HepG2 (cell line): ENCODE results near the gene SAE1. TPM values are rescaled to one million over a fixed set of nuclear protein-coding genes. Genes with fewer than 3 reads are reported as not detected.

ENCODE experiments used
- ATF7-NPFF ChIP-seq: sonication (generic); formaldehyde crosslinking; IDR thresholded peaks from 2 replicates; pipeline ENCODE4 v1.8.1; 2023; ENCODE audit warnings: mild to moderate bottlenecking, low read depth, missing genetic modification reagents, moderate library complexity
- ATM ChIP-seq: fragments of 450-650 bp; IDR thresholded peaks from 2 replicates; pipeline ENCODE4 v1.7.1; 2017; ENCODE audit warnings: mild to moderate bottlenecking, borderline replicate concordance
- CSRNP1 ChIP-seq: sonication (generic); formaldehyde crosslinking; IDR thresholded peaks from 2 replicates; pipeline ENCODE4 v1.8.1; 2023; ENCODE audit warnings: mild to moderate bottlenecking, missing genetic modification reagents
- GABPB1 ChIP-seq: IDR thresholded peaks from 2 replicates; pipeline ENCODE4 v1.6.1; 2016; ENCODE audit warnings: mild to moderate bottlenecking, missing genetic modification reagents, moderate library complexity, missing compliant biosample characterization
- HMG20A ChIP-seq: IDR thresholded peaks from 2 replicates; pipeline ENCODE4 v1.6.1; 2016; ENCODE audit warnings: borderline replicate concordance
- HOXA5 ChIP-seq: sonication (generic); formaldehyde crosslinking; IDR thresholded peaks from 2 replicates; pipeline ENCODE4 v1.4.0; 2020; ENCODE audit warnings: missing genetic modification reagents
- IKZF1 ChIP-seq: fragments of 450-650 bp; IDR thresholded peaks from 2 replicates; pipeline ENCODE4 v1.7.1; 2016
- MATR3 ChIP-seq: sonication (generic); formaldehyde crosslinking; IDR thresholded peaks from 2 replicates; pipeline ENCODE4 v1.4.0; 2020; ENCODE audit warnings: missing genetic modification reagents
- MIER3 ChIP-seq: IDR thresholded peaks from 2 replicates; pipeline ENCODE4 v1.6.1; 2016; ENCODE audit warnings: missing compliant biosample characterization, borderline replicate concordance
- NR2F2 ChIP-seq: IDR thresholded peaks from 2 replicates; pipeline ENCODE4 v1.6.1; 2012; ENCODE audit warnings: low read depth, inconsistent platforms, borderline replicate concordance
- PATZ1 ChIP-seq: sonication (generic); formaldehyde crosslinking; IDR thresholded peaks from 2 replicates; pipeline ENCODE4 v1.4.0; 2020; ENCODE audit warnings: missing genetic modification reagents
- PHB2 ChIP-seq: fragments of 450-650 bp; IDR thresholded peaks from 2 replicates; pipeline ENCODE4 v1.6.1; 2018; ENCODE audit not compliant: partially characterized antibody
- SPEN ChIP-seq: sonication (generic); formaldehyde crosslinking; IDR thresholded peaks from 2 replicates; pipeline ENCODE4 v1.5.1; 2020; ENCODE audit warnings: low read depth, mild to moderate bottlenecking, missing genetic modification reagents
- TCF12 ChIP-seq, 2 experiments: fragments of 450-650 bp in 1 of 2; sonication (generic) in 1 of 2; formaldehyde crosslinking in 1 of 2; IDR thresholded peaks; 2 replicates each; pipeline versions ENCODE4 v1.6.1 to v1.8.0; 2017 to 2022; ENCODE audit warnings: antibody characterized with exemption in 1 of 2, mild to moderate bottlenecking in 1 of 2, missing genetic modification reagents in 1 of 2, moderate library complexity in 1 of 2
- ZNF331 ChIP-seq: sonication (generic); formaldehyde crosslinking; IDR thresholded peaks from 2 replicates; pipeline ENCODE4 v1.4.0; 2020; ENCODE audit warnings: missing genetic modification reagents
- ZNF572 ChIP-seq: sonication (generic); formaldehyde crosslinking; IDR thresholded peaks from 2 replicates; pipeline ENCODE4 v1.5.1; 2020; ENCODE audit warnings: mild to moderate bottlenecking, missing genetic modification reagents
- ZNF574 ChIP-seq: sonication (generic); formaldehyde crosslinking; IDR thresholded peaks from 2 replicates; pipeline ENCODE4 v1.4.0; 2020; ENCODE audit warnings: missing genetic modification reagents
- ZNF704 ChIP-seq: sonication (generic); formaldehyde crosslinking; IDR thresholded peaks from 2 replicates; pipeline ENCODE4 v1.8.1; 2023; ENCODE audit warnings: mild to moderate bottlenecking, inconsistent platforms, moderate library complexity, missing genetic modification reagents, borderline replicate concordance
- ZNF724P ChIP-seq: sonication (generic); formaldehyde crosslinking; IDR thresholded peaks from 2 replicates; pipeline ENCODE4 v1.8.0; 2022; ENCODE audit warnings: missing genetic modification reagents, borderline replicate concordance
- polyA plus RNA-seq, 8 experiments: library from polyadenylated mRNA; depleted of rRNA in 3 of 8; stranded (reverse) in 7 of 8; unstranded in 1 of 8; fragments of >200 nt; fragmentation: Illumina TruSeq in 4 of 8; extraction: Trizol in 4 of 8; gene quantifications; 2 replicates each; pipeline versions ENCODE4 v1.2.1 to v1.2.3, GENCODE V29; 2011 to 2016; ENCODE audit warnings: low read depth in 4 of 8, missing spikeins in 1 of 8, mixed read lengths in 1 of 8; ENCODE audit not compliant: insufficient read depth in 1 of 8
- total RNA-seq, 5 experiments: library from RNA; depleted of rRNA; stranded (reverse); fragments of >200 nt; fragmentation: Illumina TruSeq; extraction: Trizol; gene quantifications; 2 replicates each; pipeline ENCODE4 v1.2.3, GENCODE V29; 2016; ENCODE audit warnings: low read depth in 1 of 5
- TF ChIP-seq, protein P1 (sequence below): sonication (generic); formaldehyde crosslinking; IDR thresholded peaks from 2 replicates; pipeline ENCODE4 v1.4.0; 2020; ENCODE audit warnings: missing genetic modification reagents

Gene SAE1
- total and polyA plus RNA-seq, 2 of the 13 experiments (the other 11 are each of a cell fraction or from before 2014, with no cell fraction given) = 87.6 to 197 TPM

GRCh38 chr19:47231215-47232054 is 100.8 kb downstream of the SAE1 start (continued):
- TF ChIP-seq ATM (no peak), NR2F2 (no peak; the same call in 1 of the 2 replicates), ATF7-NPFF (CRISPR knock-in tag) (peak; percentile 87), ZNF704 (CRISPR knock-in tag) (no peak), ZNF574 (CRISPR knock-in tag) (peak; percentile 48; the same call in 1 of the 2 replicates), ZNF572 (CRISPR knock-in tag) (peak; percentile 91; the same call in 1 of the 2 replicates), ZNF724P (no peak), GABPB1 (CRISPR knock-in tag) (peak; percentile 64), PHB2 (no peak), SPEN (CRISPR knock-in tag) (peak; percentile 52), ZNF331 (no peak; the same call in 1 of the 2 replicates), MATR3 (CRISPR knock-in tag) (no peak), CSRNP1 (no peak; the same call in 1 of the 2 replicates), HOXA5 (CRISPR knock-in tag) (no peak), IKZF1 (no peak), HMG20A (CRISPR knock-in tag) (no peak), MIER3 (CRISPR knock-in tag) (no peak; the same call in 1 of the 2 replicates), PATZ1 (CRISPR knock-in tag) (peak; percentile 96), TCF12 (IDR thresholded peaks at IDR 0.05) (no peak), TCF12 (CRISPR knock-in tag; IDR thresholded peaks at IDR 0.05) (no peak)
- TF ChIP-seq, protein P1, sequence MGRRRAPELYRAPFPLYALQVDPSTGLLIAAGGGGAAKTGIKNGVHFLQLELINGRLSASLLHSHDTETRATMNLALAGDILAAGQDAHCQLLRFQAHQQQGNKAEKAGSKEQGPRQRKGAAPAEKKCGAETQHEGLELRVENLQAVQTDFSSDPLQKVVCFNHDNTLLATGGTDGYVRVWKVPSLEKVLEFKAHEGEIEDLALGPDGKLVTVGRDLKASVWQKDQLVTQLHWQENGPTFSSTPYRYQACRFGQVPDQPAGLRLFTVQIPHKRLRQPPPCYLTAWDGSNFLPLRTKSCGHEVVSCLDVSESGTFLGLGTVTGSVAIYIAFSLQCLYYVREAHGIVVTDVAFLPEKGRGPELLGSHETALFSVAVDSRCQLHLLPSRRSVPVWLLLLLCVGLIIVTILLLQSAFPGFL (CRISPR knock-in tag) = no peak
